Nucleus accumbens (tissue), 56 donors: ENCODE measurements around the gene GRM4.

Experiments used
- DNase-seq, 56 donors: peaks; one replicate each; lab custom pipeline; 2025; lab: John Stamatoyannopoulos, UW

GRM4 gene

DNA sequence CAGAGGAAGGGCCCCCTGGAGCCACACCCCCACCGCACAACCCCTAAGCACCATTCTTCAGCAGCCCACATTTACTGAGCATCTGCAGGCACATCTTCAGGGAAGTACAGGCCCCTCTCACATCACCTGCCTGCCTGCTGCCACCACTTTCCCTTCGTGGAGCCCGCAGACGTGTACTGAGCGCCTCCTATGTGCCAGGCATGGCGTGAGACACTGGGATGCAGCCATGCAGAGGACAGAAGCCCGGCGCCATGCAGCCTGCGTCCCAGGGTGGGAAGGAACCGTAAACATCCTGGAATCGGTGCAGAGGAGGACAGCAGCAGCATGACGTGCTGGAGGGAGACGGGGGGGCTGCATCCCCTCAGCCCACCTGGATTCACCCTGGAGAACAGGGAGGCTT lies 78.1 kb downstream of the GRM4 start:
- no peak for DNase-seq

DNA sequence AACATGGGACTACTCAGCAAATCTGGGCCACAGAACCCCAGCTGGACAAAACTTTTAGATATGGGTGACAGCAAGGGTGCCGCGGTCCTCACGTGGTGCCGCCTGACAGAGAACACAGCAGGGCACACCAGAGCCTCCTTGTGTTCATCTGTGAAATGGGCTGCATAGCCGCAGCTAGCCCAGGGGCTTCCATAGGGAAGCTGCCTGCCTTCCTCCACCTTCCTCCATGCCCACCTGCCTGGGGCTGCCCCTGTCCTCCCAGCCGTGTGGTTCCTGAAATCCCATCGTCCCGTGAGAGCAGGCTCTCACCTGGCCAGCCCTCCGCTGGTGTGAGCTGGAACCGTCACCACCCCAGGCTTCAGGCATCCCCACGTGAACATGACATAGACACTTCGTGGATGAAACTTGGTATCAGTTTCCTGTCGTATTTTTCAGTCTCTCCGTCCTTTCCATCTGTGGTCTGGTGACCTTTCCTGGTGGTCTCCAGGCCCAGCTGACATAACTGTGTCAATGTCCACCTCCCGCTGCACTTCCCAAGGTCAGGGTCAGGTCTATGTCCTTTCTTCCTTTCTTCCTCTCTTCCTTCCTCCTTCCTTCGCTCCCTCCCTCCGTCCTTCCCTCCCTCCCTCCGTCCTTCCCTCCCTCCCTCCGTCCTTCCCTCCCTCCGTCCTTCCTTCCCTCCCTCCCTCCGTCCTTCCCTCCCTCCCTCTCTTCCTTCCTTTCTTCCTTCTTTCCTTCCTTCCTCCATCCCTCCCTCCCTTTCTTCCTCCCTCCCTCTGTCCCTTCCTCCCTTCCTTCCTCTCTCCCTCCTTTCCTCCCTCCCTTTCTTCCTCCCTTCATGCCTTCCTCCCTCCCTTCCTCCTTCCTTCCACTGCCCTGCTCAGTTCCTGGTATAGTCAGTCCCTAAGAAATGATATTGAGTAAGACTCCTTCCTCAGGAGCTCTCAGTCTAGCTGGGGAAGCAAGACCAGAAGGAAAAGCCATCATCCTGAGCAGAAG lies 78.8 kb downstream of the GRM4 start:
- DNase-seq: no peak

GRCh38 chr6:34066218-34066571 lies 79.7 kb downstream of the GRM4 start:
- DNase-seq: no peak

DNA sequence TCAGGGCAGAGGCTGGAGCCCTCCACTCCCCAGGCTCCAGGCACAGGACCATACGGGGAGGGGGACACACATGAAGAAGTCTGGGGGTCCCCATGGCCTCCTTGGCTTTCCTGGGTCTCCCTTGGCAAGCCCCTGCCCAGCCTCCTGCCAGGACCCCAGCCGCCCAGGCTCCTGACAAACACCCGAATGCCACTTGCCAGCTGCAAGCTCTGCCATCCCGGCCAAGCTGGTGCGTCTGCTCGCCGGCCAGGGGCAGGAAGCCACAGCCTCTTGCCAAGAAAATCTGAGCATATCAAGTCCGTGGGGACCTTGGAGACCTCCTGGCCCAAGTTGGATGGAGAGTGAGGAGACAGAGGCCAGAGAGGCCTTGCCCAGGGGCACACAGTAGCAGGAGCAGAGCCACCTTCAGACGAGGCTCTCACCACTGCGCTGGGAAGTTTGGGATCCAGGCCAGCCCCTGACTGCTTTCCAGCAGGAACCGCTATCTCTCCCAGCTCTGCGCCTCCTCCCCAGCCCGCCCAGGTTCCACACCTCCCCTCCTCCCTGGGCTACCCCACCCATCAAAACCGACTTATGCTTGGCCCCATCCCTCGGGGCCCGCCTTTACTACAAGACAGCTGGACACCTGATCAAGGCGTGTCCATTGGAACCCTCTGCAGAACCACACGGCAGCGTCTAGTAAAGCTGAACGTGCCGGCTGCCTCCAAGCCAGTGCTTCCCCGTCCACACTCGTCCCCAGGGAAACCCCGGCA lies 80.2 kb downstream of the GRM4 start:
- no peak for DNase-seq

GRCh38 chr6:34064675-34065074 lies 81.2 kb downstream of the GRM4 start:
- DNase-seq: no peak

DNA sequence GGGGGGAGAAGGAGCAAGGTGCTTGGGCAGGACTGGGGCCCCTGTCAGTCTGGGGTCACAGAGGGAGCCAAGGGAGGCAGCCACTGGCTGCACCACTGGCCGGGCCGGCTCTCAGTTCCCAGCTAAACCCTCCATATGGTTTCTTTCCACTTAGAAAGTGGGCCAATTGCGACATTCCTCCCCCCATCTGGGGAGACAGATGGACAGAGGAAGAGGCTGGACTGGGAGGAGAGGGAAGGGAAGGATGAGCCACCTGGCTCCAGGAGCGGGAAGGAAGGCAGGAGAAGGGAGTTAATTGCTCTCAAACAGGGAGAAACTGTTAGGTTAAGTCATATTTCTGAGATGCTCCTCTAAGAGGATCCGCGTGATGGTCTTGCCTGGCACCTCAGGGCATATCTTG lies 82.2 kb downstream of the GRM4 start:
- DNase-seq: no peak

DNA sequence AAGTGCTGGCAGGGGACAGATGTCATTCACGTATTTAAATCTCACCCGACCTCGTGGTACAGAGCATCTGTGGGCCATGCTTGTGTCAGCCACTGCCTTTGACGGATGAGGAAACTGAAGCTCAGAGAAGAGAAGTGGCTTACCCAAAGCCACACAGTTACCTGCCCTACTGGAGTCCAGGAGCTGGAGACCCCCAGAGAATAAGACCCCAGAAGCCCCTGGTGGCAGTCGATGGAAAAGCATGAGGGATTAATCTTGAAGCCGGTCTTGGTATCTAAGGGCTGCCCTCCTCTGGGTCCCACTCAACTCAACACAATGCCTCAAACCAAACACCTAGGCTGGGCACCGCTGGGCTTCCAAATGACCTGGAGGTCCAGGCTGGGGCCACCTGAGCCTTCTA lies 83.1 kb downstream of the GRM4 start:
- no peak for DNase-seq

GRCh38 chr6:34062156-34062555 lies 83.7 kb downstream of the GRM4 start:
- DNase-seq: no peak

DNA sequence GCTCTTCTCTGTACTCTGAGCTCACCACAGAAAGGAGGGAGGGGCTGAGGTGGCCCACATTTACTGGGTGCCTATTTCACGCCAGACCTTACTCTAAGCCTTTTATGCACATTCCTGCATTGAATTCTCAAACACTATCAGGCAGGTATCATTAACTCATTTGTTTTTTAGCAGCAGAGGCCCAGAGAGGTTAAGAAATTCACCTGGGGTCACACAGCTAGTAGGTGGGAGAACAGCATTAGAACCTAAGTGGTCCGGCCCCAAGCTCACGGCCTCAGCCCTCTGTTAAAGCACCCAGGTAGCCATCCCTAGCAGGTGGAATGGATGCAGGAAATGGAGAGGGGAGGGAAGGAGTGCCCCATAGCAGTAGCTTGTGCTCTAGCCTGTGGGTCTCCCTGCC lies 84.5 kb downstream of the GRM4 start:
- no peak for DNase-seq

DNA sequence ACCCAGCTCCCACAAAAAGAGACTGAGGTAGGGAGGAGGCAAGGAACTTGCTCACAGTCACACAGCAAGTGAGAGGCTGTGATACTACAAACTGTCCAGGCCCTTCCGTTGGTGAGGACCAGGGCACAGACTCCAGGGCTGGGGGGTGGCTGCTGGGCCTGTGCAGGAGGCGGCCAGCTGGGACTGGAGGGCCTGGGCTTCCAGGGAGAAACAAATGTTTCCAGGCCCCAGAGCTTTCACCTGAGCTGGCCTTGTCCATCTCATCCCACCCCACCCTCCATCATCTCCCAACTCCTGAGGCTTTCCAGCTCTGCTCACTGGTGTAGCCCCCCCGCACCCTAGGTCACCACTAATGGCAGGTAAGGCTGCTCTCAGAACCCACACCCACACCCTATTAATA lies 86.0 kb downstream of the GRM4 start:
- no peak for DNase-seq

- DNase-seq: peak in 2 of 56 donors; percentile 5 to 10
These were observed 86.7 kb downstream of the GRM4 start for GRCh38 chr6:34059136-34059731.

DNA sequence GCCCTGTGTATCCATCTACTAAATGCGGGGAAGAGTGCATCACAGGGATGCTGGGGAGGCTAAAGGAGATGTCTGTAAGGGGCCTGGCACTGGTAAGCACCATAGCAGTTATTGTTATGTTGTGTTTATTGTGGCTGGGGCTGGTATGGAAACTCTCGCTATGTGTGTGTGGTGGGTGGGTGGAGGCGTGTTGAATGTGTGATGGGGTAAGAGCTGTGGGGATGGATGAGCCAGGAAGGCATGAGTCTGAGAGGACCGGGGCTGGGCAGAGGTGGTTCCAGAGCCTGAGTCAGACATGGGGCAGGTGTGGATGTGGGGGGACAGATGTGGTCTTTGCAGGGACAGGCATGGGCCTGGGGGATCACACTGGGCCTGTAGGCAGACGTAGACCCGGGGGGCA lies 88.1 kb downstream of the GRM4 start:
- no peak for DNase-seq

DNA sequence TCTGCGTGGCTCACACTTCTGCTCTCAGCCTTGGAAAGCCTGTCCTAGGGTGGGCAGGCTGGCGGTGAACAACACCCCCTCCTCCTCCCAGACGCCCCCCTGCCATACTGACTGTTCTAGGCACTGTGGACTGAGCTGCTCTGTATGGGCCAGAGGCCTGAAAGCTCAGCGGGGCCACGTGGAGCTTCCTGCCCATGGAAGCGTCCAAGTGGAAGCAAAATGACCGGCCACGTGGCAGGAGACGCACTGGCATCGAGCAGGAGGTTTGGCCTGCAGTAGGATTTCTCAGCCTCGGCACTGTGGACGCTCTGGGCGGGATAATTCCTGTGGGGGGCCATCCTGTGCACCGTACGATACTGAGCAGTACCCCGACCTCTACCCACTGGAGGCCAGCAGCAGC lies 88.7 kb downstream of the GRM4 start:
- no peak for DNase-seq

DNA sequence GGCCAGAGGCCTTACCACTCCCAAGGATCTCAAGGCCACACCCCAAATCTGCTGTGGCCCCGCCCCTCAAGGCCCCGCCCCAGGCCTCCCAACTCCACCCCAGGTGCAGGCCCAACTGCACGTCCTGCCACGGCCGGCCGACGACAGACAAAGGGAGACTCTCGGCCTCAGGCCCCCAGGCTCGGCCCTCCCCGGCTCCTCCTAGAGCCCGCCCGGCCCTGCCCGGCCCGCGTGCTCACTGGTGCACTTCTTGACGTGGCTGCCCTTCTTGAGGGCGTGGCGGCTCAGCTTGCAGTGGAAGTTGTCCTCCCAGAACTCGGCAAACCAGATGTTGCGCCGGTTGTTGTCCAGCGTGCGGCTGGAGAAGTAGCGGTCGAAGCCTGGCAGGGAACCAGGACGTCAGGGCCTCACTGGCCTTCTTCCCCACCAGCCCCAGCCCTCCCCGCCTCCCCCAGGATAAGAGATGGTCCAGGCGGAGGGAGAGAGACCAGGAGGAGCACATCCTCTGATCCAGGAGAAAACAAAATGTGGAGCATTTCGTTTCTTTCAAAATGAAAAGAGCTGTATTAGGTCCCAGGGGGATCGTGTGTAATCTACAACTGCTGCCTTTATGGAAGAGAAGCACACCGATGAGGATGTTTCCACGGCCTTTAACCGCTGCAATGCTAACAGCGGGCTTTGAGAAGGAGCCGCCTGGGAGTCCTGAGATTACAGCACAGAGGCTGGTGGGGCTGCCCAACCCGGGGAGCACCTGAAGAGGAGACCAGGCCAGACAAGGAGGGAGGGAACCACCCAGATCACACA lies 89.4 kb downstream of the GRM4 start:
- no peak for DNase-seq

GRCh38 chr6:34055223-34055933 lies 90.5 kb downstream of the GRM4 start:
- peak in 27 of 56 donors; percentile 1 to 68 (median 20) for DNase-seq

GRCh38 chr6:34053721-34054120 lies 92.2 kb downstream of the GRM4 start:
- DNase-seq: peak in 4 of 56 donors; percentile 6 to 27 (median 25)

DNA sequence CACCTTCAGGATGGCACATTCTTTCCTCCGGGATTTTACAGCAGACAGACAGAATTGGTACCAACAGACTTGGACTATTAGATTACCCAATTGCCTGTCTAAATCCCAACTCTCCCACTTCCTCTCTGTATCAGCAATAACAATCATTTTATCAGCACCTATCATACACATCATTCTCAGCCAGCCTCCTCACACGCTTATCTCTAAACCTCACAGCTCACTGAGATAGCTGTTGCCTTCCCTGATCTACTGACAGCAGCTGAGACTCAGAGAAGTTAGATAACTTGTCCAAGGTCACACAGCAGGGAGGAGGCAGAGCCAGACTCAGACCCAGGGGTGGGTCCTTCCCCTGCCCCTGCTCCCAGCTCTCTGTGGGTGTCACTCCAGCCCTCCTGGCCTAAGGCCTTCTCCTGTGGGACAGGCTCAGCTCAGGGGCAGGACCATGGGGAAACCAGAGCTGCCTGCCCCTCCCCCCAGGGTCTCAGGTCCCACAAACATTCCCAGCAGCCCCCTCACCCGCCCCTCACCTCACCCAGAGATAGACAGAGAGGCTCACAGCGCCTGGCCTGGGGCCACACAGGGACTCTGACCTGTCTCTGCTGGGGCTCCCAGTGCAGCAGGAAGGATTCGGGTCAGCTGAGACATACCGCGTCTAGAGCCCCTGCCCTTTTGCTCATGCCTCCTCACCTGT lies 92.8 kb downstream of the GRM4 start:
- no peak for DNase-seq

DNA sequence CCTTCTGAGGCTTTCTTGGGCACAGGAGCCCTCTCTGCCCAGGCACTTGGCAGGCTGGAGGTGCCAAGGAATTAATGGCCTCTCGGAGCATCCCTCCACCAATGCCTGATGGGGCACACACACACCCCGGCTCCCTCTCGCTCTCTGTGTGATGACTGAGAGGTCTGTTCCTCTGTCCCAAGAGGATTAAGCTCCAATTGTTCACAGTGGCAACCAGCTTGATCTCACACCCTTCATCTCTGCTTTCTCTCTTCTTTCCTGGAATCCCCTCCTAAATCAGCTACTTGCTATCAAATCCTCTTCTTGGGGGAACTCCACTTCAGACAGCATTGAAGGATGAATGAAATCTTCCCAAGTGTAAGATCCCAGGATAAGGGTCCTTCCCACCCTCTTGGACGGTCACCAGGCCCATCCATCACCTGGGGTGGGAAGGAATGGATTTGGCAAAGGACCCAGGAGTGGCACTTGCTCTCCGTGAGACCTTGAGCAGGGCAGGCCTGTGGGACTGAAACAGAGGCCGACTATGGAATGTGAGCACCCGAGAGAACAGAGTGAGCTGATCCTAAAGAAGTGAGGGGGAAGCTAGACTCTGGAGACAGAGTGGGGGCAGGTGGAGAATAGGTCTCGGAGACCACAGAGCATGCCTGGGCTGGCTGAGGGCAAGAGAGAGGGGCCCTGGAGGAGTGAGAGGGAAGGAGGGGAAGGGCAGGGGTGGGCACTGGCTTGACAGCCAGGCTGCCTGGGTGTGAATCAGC lies 93.6 kb downstream of the GRM4 start:
- no peak for DNase-seq
